SU-DHL-6 (cell line): ENCODE data around the gene SOX5.

Experiments
- H2AFZ ChIP-seq: fragments of 200-600 bp; sonication (generic); 2 replicates; pipeline ENCODE4 v1.6.1; 2014; ENCODE audit warnings: low read depth, mild to moderate bottlenecking, moderate library complexity, mixed read lengths, antibody characterized with exemption, low read length; ENCODE audit not compliant: severe bottlenecking
- H3F3A ChIP-seq: fragments of 200-600 bp; shearing (Covaris generic); 2 replicates; pipeline ENCODE4 v1.6.0; 2016; ENCODE audit warnings: antibody characterized with exemption, mild to moderate bottlenecking; ENCODE audit not compliant: insufficient read depth
- H3K27ac ChIP-seq: fragments of 200-600 bp; sonication (generic); 2 replicates; pipeline ENCODE4 v1.5.1; 2016; ENCODE audit warnings: low read depth, mild to moderate bottlenecking, low read length, moderate library complexity, mixed read lengths
- H3K27me3 ChIP-seq: fragments of 200-600 bp; sonication (generic), shearing (Covaris generic); 2 replicates; pipeline ENCODE4 v1.6.0; 2014; ENCODE audit warnings: mild to moderate bottlenecking, low read length
- H3K36me3 ChIP-seq: fragments of 200-600 bp; sonication (generic); 2 replicates; pipeline ENCODE4 v1.6.1; 2014; ENCODE audit warnings: mild to moderate bottlenecking, low read length, mixed read lengths
- H3K4me2 ChIP-seq: fragments of 300-600, 200-600 bp; shearing (Covaris generic), sonication (generic); 2 replicates; pipeline ENCODE4 v1.6.0; 2014; ENCODE audit warnings: low read length, low read depth, mild to moderate bottlenecking; ENCODE audit not compliant: poor library complexity, severe bottlenecking
- H3K4me3 ChIP-seq: fragments of 200-600 bp; sonication (generic); 2 replicates; pipeline ENCODE4 v1.5.1; 2014; ENCODE audit warnings: antibody characterized with exemption, low read length, mild to moderate bottlenecking, mixed read lengths; ENCODE audit not compliant: insufficient read depth, poor library complexity, severe bottlenecking
- H3K79me2 ChIP-seq: fragments of 200-600 bp; sonication (generic); 2 replicates; pipeline ENCODE4 v1.6.1; 2014; ENCODE audit warnings: mild to moderate bottlenecking, low read length, moderate library complexity; ENCODE audit not compliant: insufficient read depth
- H3K9ac ChIP-seq: fragments of 200-600 bp; sonication (generic); 2 replicates; pipeline ENCODE4 v1.7.0; 2014; ENCODE audit warnings: mild to moderate bottlenecking, low read length
- H3K9me2 ChIP-seq: fragments of 200-600 bp; sonication (generic); replicated peaks from 2 replicates; pipeline ENCODE4 v1.6.1; 2014; ENCODE audit warnings: low read length; ENCODE audit not compliant: insufficient read depth
- H3K9me3 ChIP-seq: fragments of 200-600 bp; sonication (generic); 2 replicates; pipeline ENCODE4 v1.6.1; 2014; ENCODE audit warnings: low read length, mixed read lengths; ENCODE audit not compliant: insufficient read depth
- H4K20me1 ChIP-seq: fragments of 200-600 bp; sonication (generic); 2 replicates; pipeline ENCODE4 v1.6.1; 2014; ENCODE audit warnings: low read depth, mild to moderate bottlenecking, antibody characterized with exemption, low read length, moderate library complexity, mixed read lengths
- EZH2phosphoT487 ChIP-seq: fragments of 200-600 bp; sonication (generic), shearing (Covaris generic); conservative IDR thresholded peaks from 2 replicates; pipeline ENCODE4 v1.6.1; 2018; ENCODE audit warnings: mild to moderate bottlenecking, antibody characterized with exemption, low read length, moderate library complexity, mixed read lengths
- TF ChIP-seq, protein P1 (sequence below): fragments of 200-600 bp; sonication (generic); IDR thresholded peaks from one replicate; pipeline ENCODE4 v1.5.1; 2017; ENCODE audit warnings: antibody characterized with exemption, mild to moderate bottlenecking, low read length, moderate library complexity; ENCODE audit not compliant: insufficient read depth, poor library complexity, severe bottlenecking

Gene SOX5

GRCh38 chr12:23857178-23857577 is 92.3 kb downstream of the SOX5 start:
- no peak overlapping the region for H3K9ac ChIP-seq
- no peaks in the 10 kb centered on the region for H3K9me2 ChIP-seq
- H3F3A ChIP-seq, result no peaks in the 10 kb centered on the region
- H3K4me3 ChIP-seq, result no peak overlapping the region
- no peak overlapping the region for H3K27ac ChIP-seq
- no peaks in the 10 kb centered on the region for H3K79me2 ChIP-seq
- TF ChIP-seq EZH2phosphoT487, result no peak
- TF ChIP-seq, protein P1, sequence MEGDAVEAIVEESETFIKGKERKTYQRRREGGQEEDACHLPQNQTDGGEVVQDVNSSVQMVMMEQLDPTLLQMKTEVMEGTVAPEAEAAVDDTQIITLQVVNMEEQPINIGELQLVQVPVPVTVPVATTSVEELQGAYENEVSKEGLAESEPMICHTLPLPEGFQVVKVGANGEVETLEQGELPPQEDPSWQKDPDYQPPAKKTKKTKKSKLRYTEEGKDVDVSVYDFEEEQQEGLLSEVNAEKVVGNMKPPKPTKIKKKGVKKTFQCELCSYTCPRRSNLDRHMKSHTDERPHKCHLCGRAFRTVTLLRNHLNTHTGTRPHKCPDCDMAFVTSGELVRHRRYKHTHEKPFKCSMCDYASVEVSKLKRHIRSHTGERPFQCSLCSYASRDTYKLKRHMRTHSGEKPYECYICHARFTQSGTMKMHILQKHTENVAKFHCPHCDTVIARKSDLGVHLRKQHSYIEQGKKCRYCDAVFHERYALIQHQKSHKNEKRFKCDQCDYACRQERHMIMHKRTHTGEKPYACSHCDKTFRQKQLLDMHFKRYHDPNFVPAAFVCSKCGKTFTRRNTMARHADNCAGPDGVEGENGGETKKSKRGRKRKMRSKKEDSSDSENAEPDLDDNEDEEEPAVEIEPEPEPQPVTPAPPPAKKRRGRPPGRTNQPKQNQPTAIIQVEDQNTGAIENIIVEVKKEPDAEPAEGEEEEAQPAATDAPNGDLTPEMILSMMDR, result no peak
- no peaks in the 10 kb centered on the region for H4K20me1 ChIP-seq
- H3K27me3 ChIP-seq, result no peaks in the 10 kb centered on the region
- no peaks in the 10 kb centered on the region for H3K9me3 ChIP-seq
- no peak overlapping the region for H3K4me2 ChIP-seq
- no peaks in the 10 kb centered on the region for H3K36me3 ChIP-seq
- no peak overlapping the region for H2AFZ ChIP-seq

- Histone ChIP-seq H3F3A (no peaks in the 10 kb centered on the region), H2AFZ (no peak overlapping the region), H3K9me3 (no peaks in the 10 kb centered on the region), H3K27ac (no peak overlapping the region), H3K4me2 (no peak overlapping the region), H3K36me3 (no peaks in the 10 kb centered on the region), H3K79me2 (no peaks in the 10 kb centered on the region), H3K9me2 (no peaks in the 10 kb centered on the region), H3K4me3 (no peak overlapping the region), H3K9ac (no peak overlapping the region), H3K27me3 (no peaks in the 10 kb centered on the region), H4K20me1 (no peaks in the 10 kb centered on the region)
- TF ChIP-seq, protein P1, result no peak
- no peak for TF ChIP-seq EZH2phosphoT487
Measured at GRCh38 chr12:23855813-23856212, 93.7 kb downstream of the SOX5 start.

DNA sequence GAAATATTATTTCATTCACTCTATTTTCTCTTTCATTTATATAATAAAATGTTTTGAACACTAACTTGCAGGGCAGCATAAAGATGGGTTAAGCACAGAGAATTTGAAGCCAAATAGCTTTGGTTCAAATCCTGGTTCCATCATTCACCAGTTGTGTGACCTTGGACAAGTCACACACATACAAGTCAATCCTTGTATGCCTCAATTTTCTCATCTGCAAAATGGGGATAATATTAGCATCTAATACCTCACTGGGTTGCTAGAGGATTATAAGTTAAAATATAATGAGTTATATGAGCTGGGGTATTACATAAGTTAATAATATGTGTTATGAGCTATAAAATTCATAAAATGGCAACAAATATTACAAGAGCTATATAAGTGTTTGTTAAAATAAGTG is 94.9 kb downstream of the SOX5 start:
- H3K4me2 ChIP-seq, result no peak overlapping the region
- TF ChIP-seq, protein P1, result no peak
- TF ChIP-seq EZH2phosphoT487, result no peak
- H3K9me2 ChIP-seq, result no peaks in the 10 kb centered on the region
- H3F3A ChIP-seq, result no peaks in the 10 kb centered on the region
- no peak overlapping the region for H3K27ac ChIP-seq
- H3K79me2 ChIP-seq, result no peaks in the 10 kb centered on the region
- H3K4me3 ChIP-seq, result no peak overlapping the region
- no peaks in the 10 kb centered on the region for H3K36me3 ChIP-seq
- H3K9me3 ChIP-seq, result no peaks in the 10 kb centered on the region
- H3K9ac ChIP-seq, result no peak overlapping the region
- H2AFZ ChIP-seq, result no peak overlapping the region
- H4K20me1 ChIP-seq, result no peaks in the 10 kb centered on the region
- no peaks in the 10 kb centered on the region for H3K27me3 ChIP-seq

DNA sequence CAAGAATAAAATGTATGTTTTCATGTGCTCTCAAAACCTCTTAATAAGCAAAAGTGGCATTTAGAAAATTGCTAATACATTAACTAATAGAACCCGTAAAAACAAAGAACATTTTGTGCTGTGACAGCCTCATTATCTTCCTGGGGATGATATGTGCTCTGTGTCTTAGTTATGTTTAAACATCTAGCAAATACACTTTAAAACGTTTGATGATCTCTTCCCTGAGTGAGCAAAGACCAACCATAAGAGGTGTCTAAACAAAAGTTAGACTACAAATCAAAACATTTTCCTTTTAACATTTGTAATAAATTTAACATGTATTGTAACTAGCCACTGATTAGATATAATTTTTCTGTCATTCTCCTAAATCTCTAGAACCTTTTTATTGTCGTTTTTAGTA is 95.8 kb downstream of the SOX5 start:
- Histone ChIP-seq H3K27ac (no peak overlapping the region), H3K4me3 (no peak overlapping the region), H2AFZ (no peak overlapping the region), H3K36me3 (no peaks in the 10 kb centered on the region), H3K79me2 (no peaks in the 10 kb centered on the region), H3K4me2 (no peak overlapping the region), H3K9me2 (no peaks in the 10 kb centered on the region), H3K27me3 (no peaks in the 10 kb centered on the region), H3K9me3 (no peaks in the 10 kb centered on the region), H3K9ac (no peak overlapping the region), H4K20me1 (no peaks in the 10 kb centered on the region), H3F3A (no peaks in the 10 kb centered on the region)
- no peak for TF ChIP-seq EZH2phosphoT487
- TF ChIP-seq, protein P1, result no peak
